Stimulated activated CD4-positive, alpha-beta T cell treated with anti-CD3 and anti-CD28 coated beads, TNF-alpha, amount 100 ng/mL, for 4 hours (primary cell): ENCODE results near the gene ZNF57.
"Not testable (repeated sequence)": the region's sequence is repeated elsewhere in the genome, so short reads cannot be mapped to it uniquely, and the experiment has no call there.

Experiments used
- DNase-seq, 3 experiments: peaks; one replicate each; pipeline ENCODE4 v3.0.0-alpha.2; 2020; ENCODE audit warnings: low read depth in 3 of 3

The ZNF57 gene

DNA sequence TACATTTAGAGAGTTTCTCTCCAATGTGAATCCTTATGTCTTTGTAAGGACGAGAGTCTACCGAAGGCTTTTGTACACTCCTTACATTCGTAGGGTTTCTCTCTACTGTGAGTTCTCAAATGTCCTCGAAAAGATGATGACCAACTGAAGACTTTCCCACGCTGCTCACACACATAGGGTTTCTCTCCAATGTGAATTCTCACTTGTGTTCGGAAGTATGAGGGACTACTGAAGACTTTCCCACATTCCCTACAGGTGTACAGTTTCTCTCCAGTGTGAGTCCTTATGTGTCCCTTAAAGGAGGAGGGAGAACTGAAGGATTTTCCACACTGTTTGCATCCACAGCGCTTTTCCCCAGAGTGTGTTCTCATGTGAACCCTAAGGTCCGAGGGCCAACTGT lies 4.0 kb upstream of the ZNF57 start:
- DNase-seq = no peak

DNA sequence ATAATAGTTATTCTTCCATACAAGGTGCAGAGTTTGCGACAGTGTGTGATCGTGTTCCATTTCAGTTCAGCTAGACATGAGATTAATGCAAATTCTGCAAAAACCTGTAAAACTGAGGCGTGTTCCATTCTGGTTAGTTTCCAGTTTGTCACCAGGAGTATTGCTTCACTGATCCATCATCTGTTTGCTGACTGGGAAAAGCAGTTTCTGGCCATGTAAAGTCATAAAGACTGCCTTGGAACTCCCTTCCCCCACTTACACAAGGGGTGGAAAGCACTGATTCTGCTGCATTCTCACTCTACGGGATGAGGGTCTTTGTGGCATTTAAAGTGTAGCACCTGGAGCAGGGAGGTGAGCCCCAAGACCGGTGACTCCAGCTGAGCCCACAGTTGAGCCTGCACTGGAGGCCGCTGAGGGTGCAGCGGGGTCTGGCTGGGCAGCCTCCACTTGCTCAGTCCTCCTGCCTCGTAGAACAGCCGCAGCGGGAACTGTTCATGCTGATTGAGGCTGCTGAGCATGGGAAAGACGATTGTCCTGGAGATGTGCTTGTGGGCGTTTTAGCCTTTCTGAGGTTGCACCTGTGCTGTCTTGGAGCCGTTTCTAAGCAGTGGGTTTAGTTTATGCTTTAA lies 2.0 kb downstream of the ZNF57 start:
- DNase-seq = no peak

DNA sequence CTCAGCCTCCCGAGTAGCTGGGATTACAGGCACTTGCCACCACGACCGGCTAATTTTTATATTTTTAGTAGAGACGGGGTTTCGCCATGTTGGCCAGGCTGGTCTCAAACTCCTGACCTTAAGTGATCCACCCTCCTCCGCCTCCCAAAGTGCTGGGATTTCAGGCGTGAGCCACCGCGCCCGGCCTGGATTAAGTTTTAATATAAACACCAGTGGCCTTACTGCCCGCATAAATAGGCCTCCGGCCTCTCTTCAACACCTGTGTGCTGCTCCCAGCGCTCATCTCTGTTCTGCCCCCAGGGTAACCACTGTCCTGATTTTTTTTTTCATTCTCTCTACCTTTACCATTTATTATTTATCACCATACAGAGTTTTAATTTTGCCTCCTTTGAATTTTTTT lies 2.6 kb downstream of the ZNF57 start:
- DNase-seq = not testable (repeated sequence)

DNA sequence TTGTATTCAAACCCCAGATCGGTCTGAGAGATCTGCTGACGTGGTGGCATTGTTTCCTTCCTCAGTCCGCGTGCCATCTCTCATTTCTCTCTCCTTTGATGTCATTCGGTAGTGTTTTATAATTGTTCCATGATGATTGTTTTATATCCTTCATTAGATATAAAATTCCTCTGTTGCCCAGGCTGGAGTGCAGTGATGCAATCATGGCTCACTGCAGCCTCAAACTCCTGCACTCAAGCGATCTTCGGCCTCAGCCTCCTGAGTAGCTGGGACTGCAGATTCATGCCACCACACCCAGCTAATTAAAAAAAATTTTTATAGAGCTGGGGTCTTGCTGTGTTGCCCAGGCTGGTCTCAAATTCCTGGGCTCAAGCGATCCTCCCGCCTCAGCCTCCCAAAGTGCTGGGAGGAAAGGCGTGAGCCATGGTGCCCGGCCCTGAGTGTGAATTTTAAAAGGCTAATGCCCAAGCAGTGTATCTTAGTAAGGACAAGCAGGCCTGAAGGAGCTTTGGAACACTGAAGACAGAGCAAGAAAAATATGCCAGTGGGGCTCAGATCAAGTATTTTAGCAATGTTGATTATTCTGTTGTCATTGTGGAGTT lies 5.3 kb downstream of the ZNF57 start:
- DNase-seq = no peak

DNA sequence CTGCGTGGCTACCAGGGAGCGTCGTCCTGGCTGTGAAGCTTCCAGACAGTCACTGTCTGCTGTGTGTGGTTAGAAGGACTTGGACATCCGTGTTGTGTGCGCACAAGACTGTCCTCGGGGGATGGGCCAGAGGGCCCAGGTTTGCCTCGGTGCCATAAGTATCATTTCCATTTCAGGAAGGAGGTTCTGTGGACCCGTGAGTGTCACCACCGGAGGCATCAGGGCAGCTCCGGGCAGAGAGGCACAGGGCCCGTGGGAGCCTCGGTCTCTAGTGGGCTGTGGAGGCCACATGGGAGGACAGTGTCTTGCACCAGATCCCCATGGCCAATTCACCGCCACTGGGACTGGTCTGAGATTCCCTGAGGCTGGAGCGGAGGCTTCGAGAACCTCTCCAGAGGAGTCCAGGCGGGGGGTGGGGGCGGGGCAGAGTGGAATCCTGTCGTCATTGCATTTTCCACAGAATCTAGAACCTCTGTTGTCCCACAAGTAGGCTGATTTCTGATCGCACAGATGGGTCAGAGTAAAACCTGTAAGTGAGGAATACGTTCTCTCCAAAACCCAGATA lies 6.0 kb downstream of the ZNF57 start:
- no peak for DNase-seq

DNA sequence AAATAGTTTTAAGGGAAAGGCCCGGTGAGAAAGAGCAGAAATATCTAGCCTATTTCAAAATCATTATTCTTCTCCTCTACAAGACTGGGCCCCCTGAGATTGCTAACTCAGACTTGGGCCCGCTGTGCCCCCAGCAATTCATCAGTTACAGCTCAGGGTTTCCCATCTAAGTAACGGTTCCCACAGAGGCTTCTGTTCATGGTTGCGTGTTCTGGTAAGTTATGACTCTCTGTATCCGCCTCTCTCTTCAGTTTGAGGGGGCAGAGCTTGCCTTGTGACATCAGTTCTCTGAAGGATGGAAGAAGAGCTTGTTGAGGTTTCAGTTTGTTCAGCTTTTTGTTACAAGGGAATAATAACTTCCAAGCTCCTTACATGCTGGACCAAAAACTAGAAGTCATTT lies 11.6 kb downstream of the ZNF57 start:
- DNase-seq = no peak

DNA sequence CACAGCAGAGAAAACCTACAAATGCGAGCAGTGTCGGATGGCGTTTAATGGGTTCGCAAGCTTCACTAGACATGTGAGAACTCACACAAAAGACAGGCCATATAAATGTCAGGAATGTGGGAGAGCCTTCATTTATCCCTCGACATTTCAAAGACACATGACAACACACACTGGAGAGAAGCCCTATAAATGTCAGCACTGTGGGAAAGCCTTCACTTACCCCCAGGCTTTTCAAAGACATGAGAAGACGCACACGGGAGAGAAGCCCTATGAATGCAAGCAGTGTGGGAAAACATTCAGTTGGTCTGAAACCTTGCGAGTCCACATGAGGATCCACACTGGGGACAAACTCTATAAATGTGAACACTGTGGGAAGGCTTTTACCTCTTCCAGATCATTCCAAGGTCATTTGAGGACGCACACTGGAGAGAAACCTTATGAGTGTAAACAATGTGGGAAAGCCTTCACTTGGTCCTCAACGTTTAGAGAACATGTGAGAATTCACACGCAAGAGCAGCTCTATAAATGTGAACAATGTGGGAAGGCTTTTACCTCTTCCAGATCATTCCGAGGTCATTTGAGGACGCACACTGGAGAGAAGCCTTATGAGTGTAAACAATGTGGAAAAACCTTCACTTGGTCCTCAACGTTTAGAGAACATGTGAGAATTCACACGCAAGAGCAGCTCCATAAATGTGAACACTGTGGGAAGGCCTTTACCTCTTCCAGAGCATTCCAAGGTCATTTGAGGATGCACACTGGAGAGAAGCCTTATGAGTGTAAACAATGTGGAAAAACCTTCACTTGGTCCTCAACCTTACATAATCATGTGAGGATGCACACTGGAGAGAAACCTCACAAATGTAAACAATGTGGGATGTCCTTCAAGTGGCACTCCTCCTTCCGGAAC lies 16.8 kb downstream of the ZNF57 start:
- no peak for DNase-seq

DNA sequence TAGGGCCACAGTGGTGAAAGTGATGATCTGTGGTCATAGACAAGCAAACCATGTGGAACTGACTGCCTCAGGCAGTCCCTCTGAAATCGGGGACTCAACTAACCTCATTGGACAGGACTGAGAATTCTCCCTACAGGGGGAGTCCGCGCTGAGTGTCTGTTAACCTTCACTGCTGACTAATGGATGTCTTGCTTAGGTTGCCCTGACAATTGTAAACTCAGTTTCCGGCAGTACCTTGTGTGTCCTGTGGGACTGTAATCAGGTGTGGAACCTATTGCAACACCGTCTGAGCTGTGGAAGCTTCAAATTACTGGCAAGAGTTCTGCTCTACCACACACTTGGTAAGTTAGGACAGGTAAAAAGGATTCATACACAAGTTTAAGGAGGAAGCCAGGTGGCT lies 22.3 kb downstream of the ZNF57 start:
- DNase-seq = no peak

DNA sequence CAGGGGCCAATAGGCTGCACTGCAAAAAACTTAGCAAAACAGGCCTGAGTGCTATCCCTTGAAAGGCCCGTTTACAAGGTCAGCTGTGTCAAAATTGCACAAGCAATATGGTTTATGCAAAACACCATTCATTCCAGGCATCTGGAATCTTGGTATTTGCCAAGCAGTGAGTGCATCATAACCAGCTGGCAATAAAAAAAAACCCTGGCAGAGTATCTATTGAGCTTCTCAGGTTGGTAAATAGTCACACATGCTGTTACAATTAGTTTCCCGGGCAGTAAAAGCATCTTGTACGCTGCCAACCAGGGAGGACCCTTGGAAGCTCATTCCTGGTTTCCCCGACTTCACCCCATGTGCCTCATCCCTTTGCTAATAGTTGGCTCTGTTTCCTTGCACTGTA lies 22.8 kb downstream of the ZNF57 start:
- DNase-seq = no peak

DNA sequence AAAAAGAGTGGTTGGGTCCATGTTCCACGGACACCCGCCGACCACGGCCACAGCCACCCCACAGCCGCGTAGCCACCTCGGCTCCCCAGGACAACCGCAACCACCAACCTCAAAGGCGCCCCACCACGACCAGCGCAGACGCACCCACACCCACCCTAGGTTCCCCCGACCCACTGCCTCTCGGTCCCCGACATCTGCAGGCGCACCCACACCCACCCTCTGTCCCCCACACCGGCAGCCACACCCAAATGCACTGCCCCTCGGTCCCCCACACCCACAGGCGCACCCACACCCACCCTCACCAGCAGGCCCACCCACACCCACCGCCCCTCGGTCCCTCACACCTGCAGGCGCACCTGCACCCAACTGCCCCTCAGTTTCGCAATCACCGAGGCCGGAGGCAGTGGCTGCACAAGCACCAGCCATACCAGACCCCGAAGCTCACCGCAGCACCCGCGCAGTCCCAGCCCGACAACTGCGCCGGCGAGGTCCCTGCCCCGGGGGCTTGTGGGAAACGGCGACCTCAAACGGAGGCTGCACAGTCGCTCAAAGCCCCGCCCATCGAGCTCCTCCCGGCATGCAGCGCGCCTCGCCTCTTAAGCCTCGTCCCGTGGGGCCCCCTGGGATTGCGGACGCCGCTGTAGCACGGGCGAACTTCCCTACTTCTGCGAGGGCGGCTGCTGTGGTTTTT lies 25.8 kb downstream of the ZNF57 start:
- DNase-seq = no peak

DNA sequence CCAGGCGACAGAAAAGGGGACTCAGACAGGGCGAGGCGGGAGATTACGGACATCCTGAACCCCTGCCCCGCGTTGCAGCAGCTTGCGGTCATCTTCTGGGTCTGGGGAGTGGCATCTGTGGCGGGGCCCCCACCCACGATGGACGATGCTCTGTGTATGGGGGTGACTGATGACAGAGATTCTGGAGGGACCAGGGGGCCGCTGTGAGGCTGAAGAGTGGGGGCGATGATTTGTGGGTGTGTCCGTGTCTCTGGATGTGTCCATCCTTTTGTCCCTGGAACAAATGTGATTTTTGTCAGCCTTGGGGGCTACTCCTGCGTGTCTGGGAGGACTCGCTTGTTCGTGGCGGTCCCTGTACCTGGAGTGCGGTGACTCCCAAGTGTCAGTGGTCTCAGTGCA lies 26.3 kb downstream of the ZNF57 start:
- no peak for DNase-seq

DNA sequence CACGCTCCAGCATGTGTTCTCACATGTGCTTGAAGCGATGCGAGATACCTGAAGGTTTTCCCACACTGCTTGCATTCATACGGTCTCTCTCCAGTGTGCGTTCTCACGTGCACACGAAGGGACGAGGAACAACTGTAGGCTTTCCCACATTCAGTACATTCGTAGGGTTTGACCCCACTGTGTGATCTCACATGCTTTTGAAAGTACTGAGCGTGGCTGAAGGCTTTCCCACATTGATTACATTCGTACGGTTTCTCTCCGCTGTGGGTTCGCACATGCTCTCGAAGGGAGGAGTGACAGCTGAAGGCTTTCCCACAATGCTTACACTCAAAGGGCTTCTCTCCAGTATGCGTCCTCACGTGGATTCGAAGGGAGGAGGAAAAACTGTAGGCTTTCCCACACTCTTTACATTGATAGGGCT lies 32.8 kb downstream of the ZNF57 start:
- no peak for DNase-seq

DNA sequence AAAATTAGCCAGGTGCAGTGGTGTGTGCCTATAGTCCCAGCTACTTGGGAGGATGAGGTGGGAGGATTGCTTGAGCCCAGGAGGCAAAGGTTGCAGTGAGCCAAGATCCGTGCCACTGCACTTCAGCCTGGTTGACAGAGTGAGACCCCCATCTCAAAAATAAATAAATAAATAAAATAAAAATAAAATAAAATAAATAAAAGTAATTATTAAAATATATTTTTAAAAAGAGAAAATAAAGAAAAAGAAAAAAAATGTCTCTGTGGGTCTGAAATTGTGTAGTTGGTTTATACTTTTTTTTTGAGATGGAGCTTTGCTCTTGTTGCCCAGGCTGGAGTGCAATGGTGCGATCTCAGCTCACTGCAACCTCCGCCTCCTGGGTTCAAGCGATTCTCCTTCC lies 35.1 kb downstream of the ZNF57 start:
- not testable (repeated sequence) for DNase-seq

DNA sequence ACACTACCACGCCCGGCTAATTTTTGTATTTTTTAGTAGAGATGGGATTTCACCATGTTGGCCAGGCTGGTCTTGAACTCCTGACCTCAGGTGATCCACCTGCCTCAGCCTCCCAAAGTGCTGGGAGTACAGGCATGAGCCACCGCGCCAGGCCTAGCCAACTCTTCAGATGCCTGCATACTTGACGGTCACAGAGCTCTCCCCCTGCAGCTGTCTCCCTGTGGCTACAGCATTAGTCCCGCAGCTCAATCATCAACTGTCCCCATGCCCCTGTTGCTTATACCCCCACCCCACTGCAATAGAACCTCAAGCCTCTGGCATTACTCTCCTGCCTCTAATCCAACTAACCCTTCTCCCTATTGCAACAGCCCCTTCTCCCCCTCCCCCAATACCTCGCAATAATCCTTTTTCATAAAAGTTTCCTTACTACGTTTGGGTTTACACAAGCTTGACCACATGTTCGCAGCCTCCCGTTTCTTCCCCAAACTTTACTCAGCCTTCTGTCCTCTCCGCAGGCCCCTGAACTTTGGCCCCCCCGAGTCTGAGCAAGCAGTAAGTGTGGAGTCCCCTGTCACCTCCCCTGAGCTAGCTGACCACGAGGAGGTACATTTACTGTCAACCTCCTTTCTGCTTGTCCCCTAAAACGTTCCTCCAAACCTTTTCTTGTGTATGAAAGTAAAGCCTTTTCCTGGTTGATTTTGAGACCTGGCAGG lies 42.4 kb downstream of the ZNF57 start:
- DNase-seq = no peak

DNA sequence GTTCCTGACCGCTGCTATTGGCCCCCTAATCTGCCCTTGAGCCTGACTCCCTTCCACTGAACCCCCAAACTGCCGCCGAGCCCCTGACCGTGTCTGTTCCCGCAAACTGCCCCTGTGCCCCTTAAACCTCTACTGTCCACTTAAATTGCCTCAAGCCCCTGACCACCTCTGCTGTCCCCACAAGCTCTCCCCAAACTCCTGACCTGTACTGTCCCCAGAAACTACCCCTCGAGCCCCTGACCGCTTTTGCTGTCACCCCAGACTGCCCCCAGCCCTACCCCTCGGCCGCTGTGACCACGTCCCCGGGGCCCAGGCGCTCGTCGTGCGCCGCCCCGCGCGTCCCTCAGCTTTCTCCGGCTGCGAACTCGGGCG lies 43.7 kb downstream of the ZNF57 start:
- DNase-seq = no peak

DNA sequence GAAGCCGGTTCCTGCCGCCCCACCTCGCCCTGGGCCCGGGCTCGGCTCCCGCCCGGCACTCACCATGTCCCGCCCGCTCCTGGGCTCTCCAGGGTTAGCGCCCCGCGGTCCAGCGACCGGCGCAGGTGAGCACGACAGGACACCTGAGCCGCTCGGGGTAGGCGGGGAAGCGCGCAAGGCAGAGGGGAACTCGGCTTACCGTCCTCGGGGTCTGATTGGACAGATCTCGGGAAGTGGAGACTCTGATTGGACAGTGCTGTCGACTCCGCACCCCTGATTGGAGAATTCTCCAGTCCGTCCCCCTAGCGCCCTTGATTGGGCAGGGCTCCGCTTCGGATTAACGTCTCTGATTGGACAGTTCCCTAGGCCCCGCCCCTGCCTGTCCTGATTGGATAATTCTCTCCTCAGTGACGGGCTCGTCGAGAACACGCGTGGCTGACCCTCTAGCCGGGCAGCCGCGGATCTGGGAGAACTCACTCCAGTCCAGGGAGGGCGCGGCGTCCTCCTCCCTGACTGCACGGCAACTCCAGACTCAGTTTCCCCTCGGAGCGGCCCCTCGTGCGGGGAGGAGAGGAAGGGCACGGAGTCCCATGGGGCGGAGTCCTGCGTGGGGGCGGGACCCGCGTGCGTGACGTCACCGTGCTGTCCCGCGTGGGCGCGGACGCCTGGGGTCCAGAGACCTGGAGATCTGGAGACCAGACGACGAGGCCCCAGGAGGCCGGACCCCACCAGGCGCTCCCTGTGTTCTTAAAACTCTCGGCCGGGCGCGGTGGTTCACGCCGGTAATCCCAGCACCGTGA lies 44.2 kb downstream of the ZNF57 start, which contains the start of gene ZNF77:
Gene ZNF77 (minus strand): TSS at position 197 of the 800 bp plus-strand sequence. CDS start 131 bp downstream, at position 66.
- peak; percentile 98 to 99 (median 98) for DNase-seq

DNA sequence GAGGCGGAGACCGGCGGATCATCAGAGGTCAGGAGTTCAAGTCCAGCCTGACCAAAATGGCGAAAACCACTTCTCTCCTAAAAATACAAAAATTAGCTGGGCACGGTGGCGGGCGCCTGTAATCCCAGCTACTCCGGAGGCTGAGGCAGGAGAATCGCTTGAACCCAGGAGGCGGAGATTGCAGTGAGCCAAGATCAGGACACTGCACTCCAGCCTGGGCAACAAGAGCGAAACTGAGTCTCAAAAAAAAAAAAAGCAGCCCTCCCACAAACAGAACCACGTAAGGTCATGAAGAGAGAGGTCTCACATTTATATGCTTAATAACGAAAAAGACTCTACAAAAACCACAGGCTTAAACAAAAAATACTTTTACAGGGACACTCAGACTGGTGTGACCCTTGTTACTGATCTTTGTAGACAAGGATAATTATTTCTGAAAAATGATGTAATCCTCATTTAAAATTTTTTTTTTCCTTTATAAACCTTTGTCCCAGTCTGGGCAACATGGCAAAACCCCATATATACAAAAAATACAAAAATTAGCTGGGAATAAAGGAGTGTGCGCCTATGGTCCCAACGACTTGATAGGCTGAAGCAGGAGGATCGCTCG lies 45.0 kb downstream of the ZNF57 start:
- no peak for DNase-seq

DNA sequence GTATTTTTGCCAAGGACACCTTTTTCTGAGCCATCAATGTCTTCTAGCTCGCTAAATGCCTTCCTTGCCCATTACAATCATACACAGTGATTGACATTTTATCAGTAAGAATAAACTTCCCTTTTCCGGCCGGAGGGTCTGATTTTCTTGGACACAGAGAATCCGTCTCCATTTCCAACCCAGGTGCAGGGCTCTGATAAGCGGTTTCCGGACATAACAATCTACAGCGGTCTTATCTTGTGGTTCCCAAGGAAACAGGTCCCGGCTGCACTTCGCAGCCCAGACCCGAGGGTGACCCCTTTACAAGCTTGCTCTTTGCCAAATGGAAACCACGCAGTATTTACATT lies 49.2 kb downstream of the ZNF57 start:
- no peak for DNase-seq

DNA sequence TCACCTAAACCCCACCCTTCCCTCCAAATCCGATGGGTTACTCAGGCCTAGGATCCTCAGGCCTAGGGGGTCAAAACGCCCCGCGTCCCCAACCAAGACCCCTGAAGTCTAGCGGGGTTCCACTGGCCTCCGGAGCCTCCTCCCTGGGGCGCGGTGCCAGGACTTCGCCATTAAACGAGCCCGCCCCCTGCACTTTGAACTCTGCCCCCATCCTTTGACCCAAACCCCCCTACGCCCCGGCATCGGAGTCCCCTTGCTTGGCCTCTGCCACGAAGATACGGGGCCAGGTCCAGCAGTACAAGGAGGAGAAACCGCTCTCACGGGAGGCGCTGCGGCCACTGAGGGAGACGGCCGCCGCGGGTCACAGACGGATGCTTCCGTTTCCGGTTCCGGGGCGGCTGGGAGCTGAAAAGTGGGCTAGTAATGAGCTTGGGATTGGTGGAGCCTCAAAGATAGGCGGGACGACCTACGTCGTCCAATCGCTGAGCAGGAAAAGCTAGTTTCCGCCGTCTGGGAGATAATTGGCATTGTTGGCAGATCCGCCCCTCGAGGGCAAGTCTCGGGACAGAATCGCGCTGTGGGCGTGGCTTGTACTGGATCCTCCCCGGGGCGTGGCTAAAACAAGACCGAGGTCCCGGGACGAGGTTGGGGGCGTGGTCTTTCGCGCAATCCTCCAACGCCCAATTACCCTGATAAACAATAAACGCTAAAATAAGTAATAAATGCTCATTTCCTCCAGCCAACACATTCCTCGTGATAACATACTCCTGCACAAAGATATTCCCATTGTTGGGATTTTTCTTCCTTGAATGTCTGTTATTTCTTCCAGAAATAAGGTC lies 49.8 kb downstream of the ZNF57 start:
- DNase-seq = peak; percentile 99 to 100 (median 100)
